ENCODE measurements around the gene SLC35C1. TPM values are rescaled to one million over a fixed set of nuclear protein-coding genes. Genes with fewer than 3 reads are reported as not detected.

Gene SLC35C1
- total and polyA plus RNA-seq, 2 of the 13 experiments (the other 11 are each of a cell fraction or from before 2014, with no cell fraction given): 2.9 to 7.0 TPM

- TF ChIP-seq ZNF407 (CRISPR knock-in tag; IDR thresholded peaks at IDR 0.05; ENCODE audit: not compliant biosample characterization) (no peak), ZNF691 (CRISPR knock-in tag; IDR thresholded peaks at IDR 0.05; ENCODE audit: borderline replicate concordance, low read depth) (no peak), ARID2 (CRISPR knock-in tag; IDR thresholded peaks at IDR 0.05; ENCODE audit: borderline replicate concordance) (peak; percentile 77; the same call in 1 of the 2 replicates), GMEB2 (CRISPR knock-in tag; IDR thresholded peaks at IDR 0.05; ENCODE audit: low read depth) (no peak), CREBL2 (CRISPR knock-in tag; IDR thresholded peaks at IDR 0.05; ENCODE audit: borderline replicate concordance) (no peak), ATF4 (CRISPR knock-in tag; IDR thresholded peaks at IDR 0.05) (no peak), ZNF710 (CRISPR knock-in tag; IDR thresholded peaks at IDR 0.05; ENCODE audit: borderline replicate concordance) (no peak), ETS1 (CRISPR knock-in tag; IDR thresholded peaks at IDR 0.05) (peak; percentile 82; the same call in 1 of the 2 replicates), ADNP (CRISPR knock-in tag; IDR thresholded peaks at IDR 0.05) (no peak), ZNF614 (CRISPR knock-in tag; IDR thresholded peaks at IDR 0.05; ENCODE audit: borderline replicate concordance) (0 out of 2 replicates have a peak, but pooled peaks have one; percentile 8), MAZ (IDR thresholded peaks at IDR 0.05; ENCODE audit: borderline replicate concordance, low read depth, low read length) (peak; percentile 35), MAZ (CRISPR knock-in tag; IDR thresholded peaks at IDR 0.05; ENCODE audit: low read depth) (no peak)
Observed at GRCh38 chr11:45804761-45805304, at the start of gene SLC35C1 (continued).

Data from HepG2 (cell line).